IMR-90 (cell line): ENCODE results near the gene PCP4L1. TPM values are rescaled to one million over a fixed set of nuclear protein-coding genes. Genes with fewer than 3 reads are reported as not detected.

Experiments
- ATAC-seq: fragments of 200-7000 bp; cut with Tn5 transposase; 2 replicates; pipeline ENCODE4 v1.9.1; 2020; ENCODE audit warnings: low read depth, mild to moderate bottlenecking, moderate library complexity
- BruUV-seq: library from RNA; stranded (reverse); fragments of 400-500 nt; replicated peaks from 2 replicates; lab custom pipeline; 2021; lab: Mats Ljungman, UMichigan
- CTCF ChIA-PET: fragments of 300-600 bp; formaldehyde crosslinking; extraction: SDS; loops from one replicate; lab custom pipeline; 2021; ENCODE audit warnings: antibody characterized with exemption; lab: Yijun Ruan, JAX
- POLR2A ChIA-PET: fragments of 300-600 bp; sonication (Branson Sonifier 250); formaldehyde crosslinking; loops from one replicate; lab custom pipeline; 2022; ENCODE audit warnings: antibody characterized with exemption; ENCODE audit not compliant: unreplicated experiment; lab: Charles Lee
- DNase-seq: peaks from one replicate; pipeline ENCODE4 v3.0.0; 2013
- H2AFZ ChIP-seq: replicated peaks from 2 replicates; pipeline ENCODE3; 2013; ENCODE audit warnings: low read length, mild to moderate bottlenecking; ENCODE audit not compliant: poor library complexity
- H2AK5ac ChIP-seq: 2 replicates; pipeline ENCODE4 v1.6.1; 2013; ENCODE audit warnings: low read depth, low read length, inconsistent platforms
- H2AK9ac ChIP-seq: replicated peaks from 2 replicates; pipeline ENCODE3; 2013; ENCODE audit warnings: mild to moderate bottlenecking, low read depth, low read length, moderate library complexity; ENCODE audit not compliant: poor library complexity
- H2BK120ac ChIP-seq: 2 replicates; pipeline ENCODE4 v1.6.1; 2013; ENCODE audit warnings: low read depth, low read length, inconsistent platforms
- H2BK15ac ChIP-seq: 3 replicates; pipeline ENCODE4 v1.6.1; 2013; ENCODE audit warnings: low read depth, low read length, inconsistent platforms
- H2BK20ac ChIP-seq: 2 replicates; pipeline ENCODE4 v1.6.1; 2013; ENCODE audit warnings: low read depth, mild to moderate bottlenecking, inconsistent platforms, low read length, moderate library complexity
- H2BK5ac ChIP-seq: 2 replicates; pipeline ENCODE4 v1.6.1; 2013; ENCODE audit warnings: mild to moderate bottlenecking, low read depth, low read length, inconsistent platforms; ENCODE audit not compliant: poor library complexity, severe bottlenecking
- H3K14ac ChIP-seq: replicated peaks from 2 replicates; pipeline ENCODE4 v1.6.1; 2013; ENCODE audit warnings: low read depth, low read length, inconsistent platforms
- H3K18ac ChIP-seq: 2 replicates; pipeline ENCODE4 v1.6.1; 2013; ENCODE audit warnings: low read depth, low read length, control low read depth
- H3K23ac ChIP-seq: 2 replicates; pipeline ENCODE4 v1.6.1; 2013; ENCODE audit warnings: low read depth, low read length, inconsistent platforms
- H3K27ac ChIP-seq: 2 replicates; pipeline ENCODE4 v1.5.1; 2013; ENCODE audit warnings: mild to moderate bottlenecking, control low read depth, low read length; ENCODE audit not compliant: insufficient read depth
- H3K27me3 ChIP-seq: 2 replicates; pipeline ENCODE4 v1.6.1; 2013; ENCODE audit warnings: low read length; ENCODE audit not compliant: control insufficient read depth, insufficient read depth
- H3K36me3 ChIP-seq: 2 replicates; pipeline ENCODE4 v1.6.1; 2013; ENCODE audit warnings: low read length, mixed read lengths; ENCODE audit not compliant: control insufficient read depth, insufficient read depth
- H3K4ac ChIP-seq: 2 replicates; pipeline ENCODE4 v1.6.1; 2013; ENCODE audit warnings: low read depth, low read length, inconsistent platforms
- H3K4me1 ChIP-seq: 2 replicates; pipeline ENCODE4 v1.6.1; 2013; ENCODE audit warnings: low read length, mixed read lengths; ENCODE audit not compliant: control insufficient read depth, insufficient read depth
- H3K4me2 ChIP-seq: 2 replicates; pipeline ENCODE4 v1.6.1; 2013; ENCODE audit warnings: low read depth, mild to moderate bottlenecking, control low read depth, low read length, moderate library complexity
- H3K4me3 ChIP-seq: 2 replicates; pipeline ENCODE4 v1.5.1; 2013; ENCODE audit warnings: low read depth, mild to moderate bottlenecking, control low read depth, low read length, moderate library complexity; ENCODE audit not compliant: insufficient read depth
- H3K56ac ChIP-seq: 2 replicates; pipeline ENCODE4 v1.6.1; 2013; ENCODE audit warnings: low read length, inconsistent platforms; ENCODE audit not compliant: insufficient read depth; ENCODE audit errors: extremely low read depth
- H3K79me1 ChIP-seq, 2 experiments: 2 replicates each; pipeline ENCODE4 v1.6.1; 2013; ENCODE audit warnings: low read length in 2 of 2, inconsistent platforms in 1 of 2, low read depth in 1 of 2
- H3K9ac ChIP-seq: 2 replicates; pipeline ENCODE4 v1.6.1; 2013; ENCODE audit warnings: low read depth, low read length, control low read depth
- H3K9me1 ChIP-seq: 2 replicates; pipeline ENCODE4 v1.6.1; 2013; ENCODE audit warnings: low read length, inconsistent platforms; ENCODE audit not compliant: insufficient read depth
- H3K9me3 ChIP-seq: 2 replicates; pipeline ENCODE4 v1.6.1; 2013; ENCODE audit warnings: low read length; ENCODE audit not compliant: control insufficient read depth, insufficient read depth
- H4K20me1 ChIP-seq: 2 replicates; pipeline ENCODE4 v1.6.1; 2013; ENCODE audit warnings: low read length, inconsistent platforms; ENCODE audit not compliant: insufficient read depth
- H4K5ac ChIP-seq: 2 replicates; pipeline ENCODE4 v1.6.1; 2013; ENCODE audit warnings: mild to moderate bottlenecking, low read depth, low read length, control low read depth
- H4K8ac ChIP-seq, 2 experiments: 2 replicates each; pipeline ENCODE4 v1.6.1; 2013; ENCODE audit warnings: low read depth in 2 of 2, low read length in 2 of 2, control low read depth in 1 of 2, inconsistent platforms in 1 of 2
- H4K91ac ChIP-seq: 2 replicates; pipeline ENCODE4 v1.6.1; 2013; ENCODE audit warnings: low read depth, low read length, inconsistent platforms; ENCODE audit not compliant: insufficient read depth
- BHLHE40 ChIP-seq: fragments of 150-350 bp; IDR thresholded peaks from 2 replicates; pipeline ENCODE4 v1.6.1; 2016; ENCODE audit warnings: mild to moderate bottlenecking, low read depth, low read length
- CEBPB ChIP-seq: IDR thresholded peaks from 2 replicates; pipeline ENCODE4 v1.6.1; 2012; ENCODE audit warnings: low read depth, low read length, improper control_type of control experiment
- CHD1 ChIP-seq: IDR thresholded peaks from 2 replicates; pipeline ENCODE4 v1.6.1; 2012; ENCODE audit warnings: low read depth, low read length, improper control_type of control experiment
- CTCF ChIP-seq: conservative IDR thresholded peaks from 2 replicates; pipeline ENCODE4 v1.5.1; 2012; ENCODE audit warnings: mild to moderate bottlenecking, low read depth, low read length, improper control_type of control experiment
- MAZ ChIP-seq: IDR thresholded peaks from 2 replicates; pipeline ENCODE4 v1.6.1; 2012; ENCODE audit warnings: low read depth, mild to moderate bottlenecking, low read length, improper control_type of control experiment, moderate library complexity, borderline replicate concordance
- RCOR1 ChIP-seq: IDR thresholded peaks from 2 replicates; pipeline ENCODE4 v1.6.1; 2012; ENCODE audit warnings: mild to moderate bottlenecking, low read length, improper control_type of control experiment; ENCODE audit not compliant: insufficient replicate concordance
- RFX5 ChIP-seq: IDR thresholded peaks from 2 replicates; pipeline ENCODE4 v1.8.0; 2012; ENCODE audit warnings: low read depth, mild to moderate bottlenecking, low read length, moderate library complexity
- SMC3 ChIP-seq: fragments of 150-350 bp; IDR thresholded peaks from 2 replicates; pipeline ENCODE4 v1.6.1; 2016; ENCODE audit warnings: low read depth, mild to moderate bottlenecking, antibody characterized with exemption, low read length, moderate library complexity
- USF2 ChIP-seq: fragments of 150-350 bp; IDR thresholded peaks from 2 replicates; pipeline ENCODE4 v1.6.1; 2017; ENCODE audit warnings: mild to moderate bottlenecking, antibody characterized with exemption, low read length, low read depth
- WGBS, 2 experiments: methylation state at CpG; one replicate each; pipeline versions ENCODE4 v1.1.5 to v1.1.7; 2013; ENCODE audit warnings: missing lambda C conversion rate in 2 of 2; ENCODE audit not compliant: insufficient read length in 1 of 2; ENCODE audit errors: extremely low coverage in 2 of 2; 5-methylcytosine and 5-hydroxymethylcytosine counted together
- dilution Hi-C: fragments of 300-500 bp; cut with HindIII; formaldehyde crosslinking; loops from one replicate; pipeline ENCODE4 v1.14.3; 2018; ENCODE audit warnings: low sequenced_read_pairs; ENCODE audit not compliant: unreplicated experiment
- in situ Hi-C: fragments of 300-500 bp; cut with MboI; formaldehyde crosslinking; loops from 3 replicates; pipeline ENCODE4 v1.14.3; 2019; ENCODE audit warnings: low sequenced_read_pairs, inconsistent platforms, mixed read lengths
- intact Hi-C: fragments of 100-400 bp; cut with micrococcal nuclease; formaldehyde crosslinking; loops from 2 replicates; pipeline ENCODE4 v1.10.0; 2022
- polyA plus RNA-seq, 3 experiments: library from polyadenylated mRNA; depleted of rRNA; stranded (reverse); fragments of >200 nt; gene quantifications; 2 replicates each; pipeline ENCODE4 v1.2.3, GENCODE V29; 2012; ENCODE audit warnings: low replicate concordance in 1 of 3
- total RNA-seq: library from RNA; depleted of rRNA; stranded (reverse); fragments of >200 nt; gene quantifications from 2 replicates; pipeline ENCODE4 v1.2.3, GENCODE V29; 2012

PCP4L1 gene
- total and polyA plus RNA-seq, 2 of the 4 experiments (the other 2 are of a cell fraction) = not detected

GRCh38 chr1:161251579-161251978 is 7.0 kb upstream of the PCP4L1 start:
- Histone ChIP-seq H2BK120ac (no peak overlapping the region), H4K8ac (no peak overlapping the region), H3K4me3 (no peak overlapping the region), H2BK20ac (no peak overlapping the region), H2BK5ac (no peak overlapping the region), H3K4me2 (no peak overlapping the region), H3K9ac (no peak overlapping the region), H2AK5ac (no peak overlapping the region), H3K56ac (no peak overlapping the region), H2AK9ac (no peak overlapping the region), H3K9me1 (no peaks in the 10 kb centered on the region), H3K14ac (no peak overlapping the region), H4K5ac (no peak overlapping the region), H4K20me1 (no peaks in the 10 kb centered on the region), H3K36me3 (no peaks in the 10 kb centered on the region), H3K9me3 (peaks cover under 1% of the 10 kb centered on the region; the same call in 1 of the 2 replicates), H3K4me1 (no peaks in the 10 kb centered on the region), H3K18ac (no peak overlapping the region), H3K23ac (no peak overlapping the region), H3K27ac (no peak overlapping the region), H3K27me3 (peaks cover 3% of the 10 kb centered on the region), H3K79me1 (no peaks in the 10 kb centered on the region), H2AFZ (no peak overlapping the region), H4K91ac (no peak overlapping the region), H3K4ac (no peak overlapping the region), H2BK15ac (no peak overlapping the region)
- in situ Hi-C loops (no loop called here), intact Hi-C loops (no loop called here), dilution Hi-C loops (no loop called here)
- WGBS, 2 experiments = 100% methylated on average over 1 of the region's 8 CpGs; no CpG with 5 or more reads in 1 of the 2 experiments
- DNase-seq (no peak), ATAC-seq (no peak)
- no TSS peak for BruUV-seq
- POLR2A ChIA-PET = no interaction called here
- CTCF ChIA-PET = no interaction called here
- no peak for TF ChIP-seq BHLHE40
- no peak for TF ChIP-seq MAZ
- no peak for TF ChIP-seq CHD1
- TF ChIP-seq CEBPB = no peak
- no peak for TF ChIP-seq SMC3
- no peak for TF ChIP-seq RFX5
- no peak for TF ChIP-seq RCOR1
- TF ChIP-seq USF2 = no peak
- TF ChIP-seq CTCF = no peak
